Measurements from ENCODE around the gene GLMP.

DNA sequence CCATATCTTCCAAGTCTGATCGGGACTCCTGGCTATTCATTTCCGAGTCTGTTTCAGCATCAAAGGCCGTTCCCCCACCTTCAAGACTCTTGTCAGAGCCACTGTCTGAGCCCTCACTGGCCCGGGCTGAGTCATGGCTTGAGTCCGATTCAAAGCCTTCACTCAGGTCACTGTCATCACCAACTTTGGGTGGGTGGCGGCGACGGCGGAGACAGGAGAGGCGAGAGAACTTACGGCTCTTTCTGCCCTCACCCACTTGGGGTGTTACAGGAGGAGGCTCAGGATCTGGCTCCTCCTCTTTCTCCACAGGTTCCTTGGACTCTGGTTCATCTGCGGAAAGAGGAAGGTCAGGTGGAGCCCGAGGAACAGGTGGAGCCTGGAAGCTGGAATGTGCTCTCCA, 29.4 kb downstream of the GLMP start:
- no peak for TF ChIP-seq CEBPB (IDR thresholded peaks at IDR 0.05)
- TF ChIP-seq, protein P1, sequence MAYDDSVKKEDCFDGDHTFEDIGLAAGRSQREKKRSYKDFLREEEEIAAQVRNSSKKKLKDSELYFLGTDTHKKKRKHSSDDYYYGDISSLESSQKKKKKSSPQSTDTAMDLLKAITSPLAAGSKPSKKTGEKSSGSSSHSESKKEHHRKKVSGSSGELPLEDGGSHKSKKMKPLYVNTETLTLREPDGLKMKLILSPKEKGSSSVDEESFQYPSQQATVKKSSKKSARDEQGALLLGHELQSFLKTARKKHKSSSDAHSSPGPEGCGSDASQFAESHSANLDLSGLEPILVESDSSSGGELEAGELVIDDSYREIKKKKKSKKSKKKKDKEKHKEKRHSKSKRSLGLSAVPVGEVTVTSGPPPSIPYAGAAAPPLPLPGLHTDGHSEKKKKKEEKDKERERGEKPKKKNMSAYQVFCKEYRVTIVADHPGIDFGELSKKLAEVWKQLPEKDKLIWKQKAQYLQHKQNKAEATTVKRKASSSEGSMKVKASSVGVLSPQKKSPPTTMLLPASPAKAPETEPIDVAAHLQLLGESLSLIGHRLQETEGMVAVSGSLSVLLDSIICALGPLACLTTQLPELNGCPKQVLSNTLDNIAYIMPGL (CRISPR knock-in tag; IDR thresholded peaks at IDR 0.05; ENCODE audit: borderline replicate concordance), result no peak
- no peak for TF ChIP-seq RCOR1 (IDR thresholded peaks at IDR 0.05; ENCODE audit: low read depth, low read length)
